Activated naive CD4-positive, alpha-beta T cell treated with anti-CD3 and anti-CD28 coated beads, Interleukin-2, amount 50 U/mL, for 72 hours (primary cell): ENCODE results near the gene THBD. TPM values are rescaled to one million over a fixed set of nuclear protein-coding genes. Genes with fewer than 3 reads are reported as not detected.

Experiments used
- ATAC-seq, 2 donors: fragments of 150-1000 bp; cut with Tn5 transposase; 2 replicates each; pipeline ENCODE4 v1.10.0; 2021; ENCODE audit warnings: mild to moderate bottlenecking in 2 of 2, moderate library complexity in 2 of 2
- DNase-seq, 2 donors: peaks; one replicate each; pipeline ENCODE4 v3.0.0; 2021 to 2022; ENCODE audit warnings: low spot score in 2 of 2
- H3K27ac Mint-ChIP-seq, 2 donors: one replicate each; pipeline ENCODE4 v1.8.0; 2022; ENCODE audit warnings: mild to moderate bottlenecking in 2 of 2, mixed read lengths in 2 of 2
- H3K36me3 Mint-ChIP-seq, 2 donors: one replicate each; pipeline ENCODE4 v1.8.0; 2022; ENCODE audit warnings: mixed read lengths in 2 of 2
- H3K9me3 Mint-ChIP-seq, 2 donors: one replicate each; pipeline ENCODE4 v1.8.0; 2022; ENCODE audit warnings: mixed read lengths in 2 of 2
- total RNA-seq, 2 donors: library from RNA; stranded (reverse); gene quantifications; one replicate each; pipeline ENCODE4 v1.2.3, GENCODE V29; 2022

The THBD gene
- total RNA-seq, 2 donors from 2014 or later: not detected

DNA sequence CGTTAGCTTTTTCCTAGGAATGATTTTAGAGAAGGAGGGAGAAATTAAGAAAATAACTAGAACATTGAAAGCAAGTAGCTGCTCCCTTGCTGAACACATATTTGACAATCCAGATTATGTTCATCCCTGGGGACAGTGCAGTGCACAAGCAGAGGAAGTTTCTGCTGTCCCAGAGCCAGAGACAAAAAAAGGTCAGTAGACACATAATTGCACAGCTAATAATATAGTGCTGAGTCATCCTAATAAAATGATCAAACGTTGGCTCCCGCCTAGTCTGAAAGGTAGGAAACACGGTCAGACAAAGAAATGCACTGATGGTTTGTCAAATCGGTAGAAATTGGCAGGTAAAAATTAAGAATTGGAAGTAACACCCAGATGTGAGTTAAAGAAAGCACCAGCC, 36.0 kb downstream of the THBD start:
- no peaks in the 10 kb centered on the region for H3K9me3 Mint-ChIP-seq
- H3K27ac Mint-ChIP-seq: no peak overlapping the region
- H3K36me3 Mint-ChIP-seq: no peaks in the 10 kb centered on the region
- ATAC-seq (no peak), DNase-seq (no peak)

GRCh38 chr20:23011008-23011721, 38.3 kb downstream of the THBD start:
- H3K27ac Mint-ChIP-seq: no peak overlapping the region
- DNase-seq (no peak), ATAC-seq (no peak)
- no peaks in the 10 kb centered on the region for H3K36me3 Mint-ChIP-seq
- no peaks in the 10 kb centered on the region for H3K9me3 Mint-ChIP-seq

DNA sequence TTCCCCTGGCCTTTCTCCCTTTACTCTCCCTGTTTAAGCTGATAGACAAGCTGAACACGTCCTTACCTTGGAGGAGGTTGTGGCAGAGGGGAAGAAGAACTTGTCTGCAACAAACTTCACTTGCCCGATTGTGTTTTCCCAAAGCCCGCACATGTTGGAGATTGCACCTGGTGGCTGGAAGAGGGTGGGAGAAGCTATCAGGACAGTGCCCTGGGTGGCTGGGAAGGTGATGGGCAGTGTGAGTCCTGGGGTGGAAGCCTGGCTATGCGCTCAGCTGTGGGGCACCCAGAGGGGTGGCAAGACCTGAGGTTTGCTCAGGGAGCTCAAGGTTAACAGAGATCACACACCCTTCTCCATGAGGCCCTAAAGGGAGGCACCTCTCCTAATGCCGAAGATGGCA, 39.4 kb downstream of the THBD start:
- no peaks in the 10 kb centered on the region for H3K36me3 Mint-ChIP-seq
- DNase-seq (no peak), ATAC-seq (no peak)
- no peaks in the 10 kb centered on the region for H3K9me3 Mint-ChIP-seq
- H3K27ac Mint-ChIP-seq: no peak overlapping the region

DNA sequence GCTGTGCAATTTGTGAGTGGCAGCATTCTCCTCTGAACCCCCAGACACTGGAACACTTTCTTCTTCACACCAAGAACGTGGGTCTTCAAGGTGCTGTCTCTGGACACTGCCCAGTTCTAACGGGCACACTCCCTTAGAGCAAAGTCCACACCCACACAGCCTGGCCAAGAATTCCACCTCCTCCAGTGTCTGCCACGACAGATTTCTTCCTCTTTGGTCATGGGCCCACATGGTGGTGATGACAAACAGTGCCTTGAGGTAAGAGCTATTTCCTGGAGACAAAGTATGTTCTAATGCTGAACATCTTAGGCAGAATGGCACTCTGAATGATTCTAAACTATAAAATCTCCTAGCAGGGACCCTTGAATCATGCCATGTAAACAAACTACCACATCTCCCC, 39.8 kb downstream of the THBD start:
- no peak for ATAC-seq
- no peaks in the 10 kb centered on the region for H3K36me3 Mint-ChIP-seq
- no peak for DNase-seq
- H3K9me3 Mint-ChIP-seq: no peaks in the 10 kb centered on the region
- no peak overlapping the region for H3K27ac Mint-ChIP-seq

GRCh38 chr20:23008667-23009066, 40.8 kb downstream of the THBD start:
- no peak for ATAC-seq
- Mint-ChIP-seq H3K27ac (no peak overlapping the region), H3K9me3 (no peaks in the 10 kb centered on the region), H3K36me3 (no peaks in the 10 kb centered on the region)
- no peak for DNase-seq

GRCh38 chr20:23007886-23008655, 41.4 kb downstream of the THBD start:
- DNase-seq: no peak
- Mint-ChIP-seq H3K36me3 (no peaks in the 10 kb centered on the region), H3K27ac (no peak overlapping the region), H3K9me3 (no peaks in the 10 kb centered on the region)
- ATAC-seq: no peak

DNA sequence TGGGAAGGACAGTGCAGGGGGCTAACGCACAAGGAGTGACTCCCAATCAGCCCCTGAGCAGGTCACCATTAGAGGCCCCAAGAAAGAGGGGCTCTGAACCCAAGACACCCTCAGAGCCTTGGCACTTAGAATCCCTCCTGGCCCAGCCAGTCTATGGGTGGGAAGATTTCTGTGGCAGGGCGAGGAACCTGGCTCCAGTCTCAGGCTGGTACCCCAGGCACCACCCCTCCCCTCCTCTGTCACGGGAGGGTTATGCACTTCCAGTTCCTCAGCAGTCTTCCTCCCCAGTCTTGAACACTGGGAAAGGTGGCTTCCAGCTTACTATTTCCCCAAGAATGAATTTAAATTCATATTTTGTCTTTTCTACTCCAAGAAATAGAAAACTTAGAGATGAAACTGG, 42.0 kb downstream of the THBD start:
- DNase-seq: no peak
- Mint-ChIP-seq H3K27ac (no peak overlapping the region), H3K36me3 (no peaks in the 10 kb centered on the region), H3K9me3 (no peaks in the 10 kb centered on the region)
- no peak for ATAC-seq

- Mint-ChIP-seq H3K36me3 (no peaks in the 10 kb centered on the region), H3K27ac (no peak overlapping the region), H3K9me3 (no peaks in the 10 kb centered on the region)
- DNase-seq (no peak), ATAC-seq (no peak)
These were observed 43.7 kb downstream of the THBD start for GRCh38 chr20:23005776-23006175.

GRCh38 chr20:23003881-23004460, 45.5 kb downstream of the THBD start:
- no peaks in the 10 kb centered on the region for H3K9me3 Mint-ChIP-seq
- H3K36me3 Mint-ChIP-seq: no peaks in the 10 kb centered on the region
- ATAC-seq: no peak
- H3K27ac Mint-ChIP-seq: no peak overlapping the region
- no peak for DNase-seq

- DNase-seq (no peak), ATAC-seq (no peak)
- Mint-ChIP-seq H3K27ac (no peak overlapping the region), H3K9me3 (no peaks in the 10 kb centered on the region), H3K36me3 (no peaks in the 10 kb centered on the region)
These were observed 46.3 kb downstream of the THBD start for GRCh38 chr20:23003077-23003635.

DNA sequence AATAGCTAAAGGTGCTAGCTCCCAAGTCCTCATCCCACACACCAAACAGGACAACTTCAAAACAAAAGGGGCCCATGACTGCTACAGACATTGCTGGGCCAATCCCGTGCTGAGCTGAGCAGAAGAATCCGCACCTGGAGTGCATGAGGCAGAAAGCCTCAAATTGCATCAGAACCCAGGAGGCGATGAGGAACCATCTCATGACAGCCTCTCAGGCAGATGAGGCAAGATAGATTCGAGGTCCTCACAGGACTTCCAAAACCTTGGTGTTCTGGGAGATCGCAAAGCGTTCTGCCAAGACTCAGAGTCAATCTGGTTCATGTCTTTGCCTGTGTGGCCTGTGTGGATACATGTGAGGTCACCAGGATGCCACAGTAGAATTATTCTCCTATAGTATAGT, 47.2 kb downstream of the THBD start:
- no peaks in the 10 kb centered on the region for H3K36me3 Mint-ChIP-seq
- H3K9me3 Mint-ChIP-seq: no peaks in the 10 kb centered on the region
- H3K27ac Mint-ChIP-seq: no peak overlapping the region
- ATAC-seq (no peak), DNase-seq (no peak)

DNA sequence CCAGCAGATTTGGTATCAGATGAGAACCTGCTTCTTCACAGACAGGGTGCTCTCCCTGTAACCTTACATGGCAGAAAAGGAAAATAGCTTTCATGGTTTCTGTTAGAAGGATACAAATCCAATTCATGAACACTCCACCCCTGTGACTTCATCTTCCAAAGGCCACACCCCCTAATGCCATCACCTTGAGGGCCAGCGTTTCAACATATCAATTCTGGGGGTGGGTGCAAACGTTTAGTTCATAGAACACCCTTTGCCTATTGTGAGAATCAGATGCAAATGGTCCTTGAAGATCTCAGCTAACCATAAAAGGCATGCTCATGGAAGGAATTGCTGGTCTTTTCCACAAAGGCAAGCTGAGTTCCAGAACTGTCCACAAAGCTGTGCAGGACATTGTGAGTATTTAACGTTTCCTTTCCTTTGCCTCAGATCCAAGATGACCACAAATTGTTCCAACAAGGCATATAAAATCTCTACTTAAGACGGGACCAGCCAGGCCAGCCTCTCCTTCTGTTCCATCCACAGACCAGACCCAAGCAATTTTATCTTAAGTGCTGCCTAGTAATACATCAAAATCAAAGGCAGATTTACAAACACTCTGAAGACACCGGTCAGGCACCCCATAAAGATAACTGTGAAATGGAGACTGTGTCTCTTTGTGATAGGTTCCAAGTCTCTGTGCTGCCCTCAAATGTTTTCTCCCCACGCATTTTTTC, 49.1 kb downstream of the THBD start:
- ATAC-seq (no peak), DNase-seq (no peak)
- Mint-ChIP-seq H3K27ac (no peak overlapping the region), H3K9me3 (no peaks in the 10 kb centered on the region), H3K36me3 (no peaks in the 10 kb centered on the region)

GRCh38 chr20:22999756-23000155, 49.7 kb downstream of the THBD start:
- no peak for ATAC-seq
- no peaks in the 10 kb centered on the region for H3K36me3 Mint-ChIP-seq
- no peak overlapping the region for H3K27ac Mint-ChIP-seq
- DNase-seq: no peak
- H3K9me3 Mint-ChIP-seq: no peaks in the 10 kb centered on the region

- no peaks in the 10 kb centered on the region for H3K36me3 Mint-ChIP-seq
- H3K27ac Mint-ChIP-seq: no peak overlapping the region
- ATAC-seq (no peak), DNase-seq (no peak)
- no peaks in the 10 kb centered on the region for H3K9me3 Mint-ChIP-seq
These were observed 51.0 kb downstream of the THBD start for GRCh38 chr20:22998476-22998875.

GRCh38 chr20:22995923-22996322, 53.5 kb downstream of the THBD start:
- peaks cover 4% of the 10 kb centered on the region in 2 donors for H3K9me3 Mint-ChIP-seq
- no peak overlapping the region for H3K27ac Mint-ChIP-seq
- H3K36me3 Mint-ChIP-seq: peaks cover 0 to 8% of the 10 kb centered on the region in 2 donors
- ATAC-seq (no peak), DNase-seq (no peak)
